ENCODE measurements around the gene FYN.

FYN gene

DNA sequence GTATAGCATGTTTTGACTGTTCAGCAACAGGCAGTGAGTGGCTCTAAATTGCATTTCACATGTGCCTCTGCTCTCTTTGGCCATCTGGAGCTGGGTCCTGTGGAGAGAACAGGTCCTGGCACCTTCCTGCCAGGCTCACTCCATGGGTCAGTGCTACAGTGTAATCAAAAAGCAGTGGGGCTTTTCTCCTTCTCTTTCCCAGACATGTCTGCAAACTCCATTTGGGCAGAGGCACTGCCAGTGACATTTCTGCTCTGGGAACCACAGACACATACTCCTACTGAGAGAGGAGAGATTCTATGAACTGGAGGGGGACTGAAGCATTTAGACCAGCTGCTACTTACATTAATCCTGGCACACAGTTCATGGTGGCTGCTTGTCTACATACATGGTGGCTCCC lies 199.3 kb downstream of the FYN start:
- no peak overlapping the region for H3K27ac ChIP-seq
- H3K9ac ChIP-seq (ENCODE audit: insufficient read length) = no peak overlapping the region
- no peaks in the 10 kb centered on the region for H3K9me3 ChIP-seq (ENCODE audit: low read depth, low read length)
- H3K36me3 ChIP-seq (ENCODE audit: insufficient read depth, low read length) = peaks cover 62% of the 10 kb centered on the region
- DNase-seq (ENCODE audit: low read depth, low spot score) = no peak
- H3K4me3 ChIP-seq = no peak overlapping the region
- TF ChIP-seq EZH2 (IDR thresholded peaks at IDR 0.05) = no peak
- no peak for TF ChIP-seq FOXP2 (optimal IDR thresholded peaks at IDR 0.05; ENCODE audit: control extremely low read depth, extremely low read length, insufficient read depth)
- no peak for TF ChIP-seq POLR2AphosphoS5 (IDR thresholded peaks at IDR 0.05; ENCODE audit: borderline replicate concordance, low read depth, low read length)

DNA sequence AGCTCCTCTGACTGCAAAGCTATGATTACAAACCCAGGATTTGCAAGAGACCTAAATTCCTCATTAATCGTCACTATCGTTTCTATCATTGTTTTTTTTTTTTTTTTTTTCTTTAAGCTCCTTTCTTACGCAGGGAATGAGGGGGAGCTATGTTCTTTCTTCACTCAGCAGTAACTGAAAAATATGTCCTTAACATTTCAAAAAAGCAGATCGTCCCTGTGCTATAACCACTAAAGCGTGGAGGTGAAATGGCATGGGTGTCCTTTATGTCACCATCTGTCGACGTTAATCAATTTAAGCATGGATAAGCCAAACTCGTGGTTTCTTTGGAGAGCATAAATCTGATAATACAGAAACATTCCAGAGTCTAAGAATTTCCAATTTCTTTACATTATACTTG lies 199.7 kb downstream of the FYN start:
- TF ChIP-seq POLR2AphosphoS5 (IDR thresholded peaks at IDR 0.05; ENCODE audit: borderline replicate concordance, low read depth, low read length) (no peak), EZH2 (IDR thresholded peaks at IDR 0.05) (no peak), FOXP2 (optimal IDR thresholded peaks at IDR 0.05; ENCODE audit: control extremely low read depth, extremely low read length, insufficient read depth) (no peak)
- Histone ChIP-seq H3K36me3 (ENCODE audit: insufficient read depth, low read length) (peaks cover 61% of the 10 kb centered on the region), H3K4me3 (no peak overlapping the region), H3K9ac (ENCODE audit: insufficient read length) (no peak overlapping the region), H3K27ac (no peak overlapping the region), H3K9me3 (ENCODE audit: low read depth, low read length) (no peaks in the 10 kb centered on the region)
- DNase-seq (ENCODE audit: low read depth, low spot score) = no peak

DNA sequence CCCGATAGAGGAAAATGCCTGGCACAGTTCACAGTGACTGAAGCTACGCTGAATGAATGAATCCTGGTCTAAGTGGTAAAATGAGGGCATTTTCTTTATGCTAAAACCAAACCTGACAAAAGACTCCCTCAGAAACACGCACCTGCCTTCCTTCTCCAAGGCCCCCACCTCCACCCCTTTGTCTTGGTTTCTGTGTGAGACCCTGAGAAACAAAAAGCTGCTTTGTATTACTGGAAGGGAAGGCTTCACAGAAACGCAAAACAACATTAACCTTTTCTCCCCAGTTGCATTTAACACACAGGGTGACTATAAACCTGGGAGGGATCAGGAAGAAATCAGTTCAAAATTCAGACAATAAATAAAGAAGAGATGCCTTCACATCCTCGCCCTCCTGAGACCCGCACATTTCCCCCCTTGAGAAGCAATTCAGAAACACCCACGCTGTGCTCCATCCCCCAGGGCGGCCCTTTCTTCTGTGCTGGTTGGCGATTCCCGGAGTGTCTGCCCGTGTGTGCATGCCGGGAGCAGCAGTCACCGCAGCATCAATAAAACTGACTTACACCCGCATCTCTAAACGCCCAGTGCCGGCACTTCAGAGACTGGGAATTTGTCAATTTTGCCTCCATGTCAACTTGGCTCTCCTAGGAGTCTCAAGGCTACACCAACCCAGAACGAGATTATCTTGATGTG lies 200.3 kb downstream of the FYN start:
- no peak for TF ChIP-seq POLR2AphosphoS5 (IDR thresholded peaks at IDR 0.05; ENCODE audit: borderline replicate concordance, low read depth, low read length)
- no peak for TF ChIP-seq EZH2 (IDR thresholded peaks at IDR 0.05)
- no peak for TF ChIP-seq FOXP2 (optimal IDR thresholded peaks at IDR 0.05; ENCODE audit: control extremely low read depth, extremely low read length, insufficient read depth)
- Histone ChIP-seq H3K36me3 (ENCODE audit: insufficient read depth, low read length) (peaks cover 60% of the 10 kb centered on the region), H3K27ac (no peak overlapping the region), H3K9me3 (ENCODE audit: low read depth, low read length) (no peaks in the 10 kb centered on the region), H3K9ac (ENCODE audit: insufficient read length) (no peak overlapping the region), H3K4me3 (no peak overlapping the region)
- no peak for DNase-seq (ENCODE audit: low read depth, low spot score)

DNA sequence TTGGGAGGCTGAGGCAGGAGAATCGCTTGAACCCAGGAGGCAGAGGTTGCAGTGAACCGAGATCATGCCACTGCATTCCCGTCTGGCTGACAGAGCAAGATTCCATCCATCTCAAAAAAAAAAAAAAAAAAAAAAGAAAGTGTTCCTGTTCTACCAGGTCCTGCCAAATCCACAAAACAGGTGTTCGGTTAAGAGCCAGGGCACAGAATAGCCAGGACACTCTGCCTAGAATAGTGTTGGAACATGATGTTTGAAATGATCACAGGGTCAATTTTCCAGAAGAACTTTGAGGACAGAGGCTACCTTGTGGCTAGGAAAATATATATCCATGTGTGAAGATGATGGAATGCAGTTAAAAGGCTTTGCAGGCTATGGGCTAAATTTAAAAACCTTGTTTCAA lies 203.9 kb downstream of the FYN start:
- H3K27ac ChIP-seq = no peak overlapping the region
- no peaks in the 10 kb centered on the region for H3K9me3 ChIP-seq (ENCODE audit: low read depth, low read length)
- DNase-seq (ENCODE audit: low read depth, low spot score) = no peak
- H3K9ac ChIP-seq (ENCODE audit: insufficient read length) = no peak overlapping the region
- peaks cover 60% of the 10 kb centered on the region for H3K36me3 ChIP-seq (ENCODE audit: insufficient read depth, low read length)
- TF ChIP-seq POLR2AphosphoS5 (IDR thresholded peaks at IDR 0.05; ENCODE audit: borderline replicate concordance, low read depth, low read length) (no peak), FOXP2 (optimal IDR thresholded peaks at IDR 0.05; ENCODE audit: control extremely low read depth, extremely low read length, insufficient read depth) (no peak), EZH2 (IDR thresholded peaks at IDR 0.05) (no peak)
- H3K4me3 ChIP-seq = no peak overlapping the region

DNA sequence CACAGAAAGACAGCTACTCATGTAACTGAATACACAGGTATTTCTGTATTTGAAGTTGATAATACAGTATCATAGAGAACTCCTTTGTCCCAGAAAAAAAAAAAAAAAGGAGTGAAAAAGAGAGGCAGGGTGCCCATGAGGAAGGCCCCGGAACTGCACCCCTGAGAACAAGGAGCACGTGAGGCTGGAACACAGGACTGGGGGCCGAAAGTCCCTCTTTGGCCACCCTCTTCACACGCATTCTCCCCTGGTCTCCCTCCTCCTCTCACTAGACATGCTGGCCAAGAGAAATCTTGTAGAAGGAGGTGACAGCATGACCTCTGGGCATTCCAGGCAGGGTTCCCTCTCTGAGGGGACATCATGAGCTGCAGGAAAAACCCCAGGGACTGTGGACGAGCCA lies 204.8 kb downstream of the FYN start:
- DNase-seq (ENCODE audit: low read depth, low spot score) = no peak
- Histone ChIP-seq H3K27ac (no peak overlapping the region), H3K9me3 (ENCODE audit: low read depth, low read length) (no peaks in the 10 kb centered on the region), H3K4me3 (no peak overlapping the region), H3K9ac (ENCODE audit: insufficient read length) (no peak overlapping the region), H3K36me3 (ENCODE audit: insufficient read depth, low read length) (peaks cover 51% of the 10 kb centered on the region; the same call in 1 of the 2 replicates)
- TF ChIP-seq POLR2AphosphoS5 (IDR thresholded peaks at IDR 0.05; ENCODE audit: borderline replicate concordance, low read depth, low read length) = no peak
- TF ChIP-seq FOXP2 (optimal IDR thresholded peaks at IDR 0.05; ENCODE audit: control extremely low read depth, extremely low read length, insufficient read depth) = no peak
- no peak for TF ChIP-seq EZH2 (IDR thresholded peaks at IDR 0.05)

DNA sequence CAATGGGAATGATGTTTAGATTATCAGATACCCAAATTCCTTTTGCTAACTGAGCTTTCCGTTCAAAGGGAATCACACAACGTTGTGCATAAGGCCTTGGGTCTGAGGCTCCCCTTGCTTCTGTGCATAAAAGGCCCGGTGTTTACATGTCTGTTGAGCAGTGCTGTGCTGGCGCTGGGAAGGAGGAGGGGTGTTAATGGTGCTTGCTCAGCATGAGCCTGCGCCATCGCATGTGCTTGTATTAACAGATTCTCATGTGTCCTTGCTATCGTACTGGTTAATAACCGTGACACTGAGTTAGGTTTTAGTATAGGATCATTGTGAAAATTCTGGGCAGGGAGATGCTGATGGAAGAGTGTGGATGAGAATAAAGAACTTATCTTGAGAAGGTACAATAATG lies 205.3 kb downstream of the FYN start:
- Histone ChIP-seq H3K9ac (ENCODE audit: insufficient read length) (no peak overlapping the region), H3K36me3 (ENCODE audit: insufficient read depth, low read length) (peaks cover 46% of the 10 kb centered on the region; the same call in 1 of the 2 replicates)
- no peak for DNase-seq (ENCODE audit: low read depth, low spot score)

DNA sequence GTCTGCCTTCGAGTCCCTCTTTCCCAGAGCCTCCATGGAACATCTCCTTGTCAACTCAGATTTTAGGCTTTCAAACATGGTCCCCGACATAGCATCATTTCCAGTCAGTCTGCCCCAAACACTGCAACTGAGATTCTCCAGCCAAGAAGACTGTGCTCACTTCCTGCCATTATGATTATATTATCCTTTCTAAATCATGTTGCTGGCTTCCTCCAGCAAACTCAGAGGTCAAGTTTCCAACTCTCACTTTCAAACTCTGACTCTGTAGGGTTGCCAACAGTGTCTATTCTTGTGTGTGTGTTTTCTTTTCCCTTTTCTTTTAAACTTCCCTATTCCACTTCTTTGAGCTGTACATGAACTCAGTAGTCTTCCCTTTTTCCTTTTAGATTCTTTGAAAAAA lies 206.4 kb downstream of the FYN start:
- Histone ChIP-seq H3K9me3 (ENCODE audit: low read depth, low read length) (no peaks in the 10 kb centered on the region), H3K36me3 (ENCODE audit: insufficient read depth, low read length) (peaks cover 39% of the 10 kb centered on the region; the same call in 1 of the 2 replicates), H3K9ac (ENCODE audit: insufficient read length) (no peak overlapping the region), H3K27ac (no peak overlapping the region), H3K4me3 (no peak overlapping the region)
- no peak for DNase-seq (ENCODE audit: low read depth, low spot score)
- TF ChIP-seq EZH2 (IDR thresholded peaks at IDR 0.05) = no peak
- no peak for TF ChIP-seq FOXP2 (optimal IDR thresholded peaks at IDR 0.05; ENCODE audit: control extremely low read depth, extremely low read length, insufficient read depth)
- TF ChIP-seq POLR2AphosphoS5 (IDR thresholded peaks at IDR 0.05; ENCODE audit: borderline replicate concordance, low read depth, low read length) = no peak

More for the DNA sequence above, 205.3 kb downstream of the FYN start:
- Histone ChIP-seq H3K27ac (no peak overlapping the region), H3K4me3 (no peak overlapping the region), H3K9me3 (ENCODE audit: low read depth, low read length) (no peaks in the 10 kb centered on the region)
- no peak for TF ChIP-seq FOXP2 (optimal IDR thresholded peaks at IDR 0.05; ENCODE audit: control extremely low read depth, extremely low read length, insufficient read depth)
- TF ChIP-seq POLR2AphosphoS5 (IDR thresholded peaks at IDR 0.05; ENCODE audit: borderline replicate concordance, low read depth, low read length) = no peak
- no peak for TF ChIP-seq EZH2 (IDR thresholded peaks at IDR 0.05)

DNA sequence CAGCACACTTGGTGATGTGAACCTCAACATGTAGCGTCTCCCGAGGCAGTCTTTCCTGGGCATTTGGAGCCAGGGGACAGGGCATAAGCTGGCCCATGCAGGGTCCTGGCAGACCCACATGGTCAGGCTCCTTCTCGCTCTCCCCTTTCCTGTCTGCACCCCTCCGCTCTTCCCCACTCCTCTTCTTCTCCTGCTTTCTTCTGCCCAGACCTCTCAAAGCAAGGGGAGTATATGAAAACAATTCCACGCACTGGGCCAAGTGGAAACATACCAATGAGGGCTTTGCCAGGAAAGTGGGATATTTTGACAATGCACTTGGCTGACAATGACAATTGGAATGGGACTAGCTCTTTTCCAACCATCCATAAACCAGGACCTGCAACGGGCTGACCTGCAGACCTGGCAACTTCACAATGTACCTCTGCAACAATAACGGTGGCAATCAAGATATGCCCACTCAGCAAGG lies 208.7 kb downstream of the FYN start:
- Histone ChIP-seq H3K36me3 (ENCODE audit: insufficient read depth, low read length) (peaks cover 27% of the 10 kb centered on the region; the same call in 1 of the 2 replicates), H3K27ac (no peak overlapping the region), H3K9ac (ENCODE audit: insufficient read length) (no peak overlapping the region), H3K4me3 (no peak overlapping the region), H3K9me3 (ENCODE audit: low read depth, low read length) (no peaks in the 10 kb centered on the region)
- TF ChIP-seq FOXP2 (optimal IDR thresholded peaks at IDR 0.05; ENCODE audit: control extremely low read depth, extremely low read length, insufficient read depth) (no peak), POLR2AphosphoS5 (IDR thresholded peaks at IDR 0.05; ENCODE audit: borderline replicate concordance, low read depth, low read length) (no peak), EZH2 (IDR thresholded peaks at IDR 0.05) (no peak)
- DNase-seq (ENCODE audit: low read depth, low spot score) = no peak
